GM12878 (cell line): ENCODE data around the gene S100A4. TPM values are rescaled to one million over a fixed set of nuclear protein-coding genes. Genes with fewer than 3 reads are reported as not detected.

ENCODE experiments used
- ATAC-seq: fragments of 200-7000 bp; cut with Tn5 transposase; 3 replicates; pipeline ENCODE4 v1.9.1; 2020; ENCODE audit warnings: mild to moderate bottlenecking, moderate library complexity
- BruUV-seq: library from RNA; stranded (reverse); fragments of 400-500 nt; replicated peaks from 2 replicates; lab custom pipeline; 2021; lab: Mats Ljungman, UMichigan
- CTCF ChIA-PET: fragments of 300-600 bp; sonication (Branson Sonifier 250); formaldehyde crosslinking; extraction: SDS; loops from one replicate; lab custom pipeline; 2021; ENCODE audit warnings: inconsistent platforms; lab: Yijun Ruan, JAX
- POLR2A ChIA-PET: fragments of 350-600 bp; formaldehyde crosslinking; extraction: SDS; loops from one replicate; lab custom pipeline; 2021; ENCODE audit warnings: inconsistent platforms; lab: Charles Lee
- RAD21 ChIA-PET: fragments of 300-600 bp; sonication (Branson Sonifier 250); formaldehyde crosslinking; loops from one replicate; lab custom pipeline; 2023; ENCODE audit warnings: antibody characterized with exemption; ENCODE audit not compliant: unreplicated experiment; lab: Charles Lee
- SMC1A ChIA-PET: fragments of 300-600 bp; sonication (Branson Sonifier 250); formaldehyde crosslinking; loops from one replicate; lab custom pipeline; 2023; ENCODE audit not compliant: unreplicated experiment, uncharacterized antibody; lab: Charles Lee
- DNase-seq: peaks from one replicate; pipeline ENCODE4 v3.0.0-alpha.2; 2011; ENCODE audit warnings: low read depth, low spot score
- FAIRE-seq: peaks from 3 replicates; lab custom pipeline; 2011; peaks lifted over from hg19 to GRCh38; lab: Jason Lieb, UNC
- H2AFZ ChIP-seq: 2 replicates; pipeline ENCODE4 v1.6.0; 2011; ENCODE audit warnings: low read depth, low read length, control low read depth; ENCODE audit not compliant: control insufficient read depth
- H3K27ac ChIP-seq: 2 replicates; pipeline ENCODE4 v1.5.1; 2011; ENCODE audit warnings: control low read depth; ENCODE audit not compliant: control insufficient read depth, insufficient read depth
- H3K27me3 ChIP-seq, 2 experiments: replicated peaks in 1 of 2; 2 replicates each; pipeline versions ENCODE4 v1.6.0 to v1.6.1; 2011; ENCODE audit warnings: low read length in 1 of 2; ENCODE audit not compliant: control insufficient read depth in 2 of 2, insufficient read depth in 2 of 2
- H3K36me3 ChIP-seq, 2 experiments: 2 replicates each; pipeline ENCODE4 v1.5.1; 2011; ENCODE audit warnings: low read length in 1 of 2; ENCODE audit not compliant: control insufficient read depth in 2 of 2, insufficient read depth in 2 of 2
- H3K4me1 ChIP-seq: 2 replicates; pipeline ENCODE4 v1.6.1; 2011; ENCODE audit warnings: mild to moderate bottlenecking, low read length, moderate library complexity, mixed read lengths; ENCODE audit not compliant: control insufficient read depth, insufficient read depth
- H3K4me2 ChIP-seq: 2 replicates; pipeline ENCODE4 v1.6.0; 2011; ENCODE audit warnings: control low read depth; ENCODE audit not compliant: control insufficient read depth, insufficient read depth
- H3K4me3 ChIP-seq: fragments of 200-600 bp; sonication (generic); 2 replicates; pipeline ENCODE4 v1.5.1; 2016
- H3K79me2 ChIP-seq: 2 replicates; pipeline ENCODE4 v1.6.0; 2011; ENCODE audit warnings: low read length; ENCODE audit not compliant: control insufficient read depth, insufficient read depth
- H3K9ac ChIP-seq: 2 replicates; pipeline ENCODE4 v1.8.0; 2011; ENCODE audit warnings: low read length, control low read depth, mixed read lengths; ENCODE audit not compliant: control insufficient read depth, insufficient read depth
- H3K9me3 ChIP-seq: replicated peaks from 3 replicates; pipeline ENCODE4 v1.5.1; 2011; ENCODE audit warnings: mild to moderate bottlenecking, low read length; ENCODE audit not compliant: control insufficient read depth, insufficient read depth
- H4K20me1 ChIP-seq: 2 replicates; pipeline ENCODE4 v1.6.0; 2011; ENCODE audit not compliant: control insufficient read depth, insufficient read depth
- BCL3 ChIP-seq: IDR thresholded peaks from 2 replicates; pipeline ENCODE4 v1.6.1; 2011; ENCODE audit warnings: borderline replicate concordance, low read depth, mild to moderate bottlenecking, moderate library complexity, low read length; ENCODE audit not compliant: insufficient read depth, poor library complexity, severe bottlenecking
- BHLHE40 ChIP-seq, 2 experiments: fragments of 450-650 bp in 1 of 2; IDR thresholded peaks; 2 replicates each; pipeline ENCODE4 v1.6.1; 2011 to 2017; ENCODE audit warnings: low read depth in 2 of 2, borderline replicate concordance in 1 of 2, improper control_type of control experiment in 1 of 2, low read length in 1 of 2, mild to moderate bottlenecking in 1 of 2
- CREM ChIP-seq: IDR thresholded peaks from 2 replicates; pipeline ENCODE4 v1.6.1; 2014; ENCODE audit warnings: antibody characterized with exemption, low read depth
- EZH2 ChIP-seq: IDR thresholded peaks from 2 replicates; pipeline ENCODE4 v1.6.1; 2012; ENCODE audit warnings: low read depth, mild to moderate bottlenecking, control low read depth, inconsistent platforms, low read length, borderline replicate concordance; ENCODE audit not compliant: control insufficient read depth
- FOXK2 ChIP-seq: fragments of 450-650 bp; IDR thresholded peaks from 2 replicates; pipeline ENCODE4 v1.6.1; 2017; ENCODE audit warnings: mild to moderate bottlenecking, moderate library complexity
- HDGF ChIP-seq: fragments of 450-650 bp; IDR thresholded peaks from 2 replicates; pipeline ENCODE4 v1.6.1; 2016; ENCODE audit warnings: antibody characterized with exemption
- JUND ChIP-seq: IDR thresholded peaks from 2 replicates; pipeline ENCODE4 v1.6.1; 2012; ENCODE audit warnings: low read depth, mild to moderate bottlenecking, low read length, improper control_type of control experiment, moderate library complexity
- MEF2B ChIP-seq: fragments of 450-650 bp; IDR thresholded peaks from 2 replicates; pipeline ENCODE4 v1.6.1; 2018; ENCODE audit warnings: mild to moderate bottlenecking, moderate library complexity; ENCODE audit not compliant: partially characterized antibody, poor library complexity, severe bottlenecking
- NR2F1 ChIP-seq: fragments of 450-650 bp; conservative IDR thresholded peaks from 2 replicates; pipeline ENCODE4 v1.6.1; 2017; ENCODE audit warnings: mild to moderate bottlenecking
- PAX8 ChIP-seq: fragments of 450-650 bp; IDR thresholded peaks from 2 replicates; pipeline ENCODE4 v1.6.1; 2017; ENCODE audit warnings: mild to moderate bottlenecking, moderate library complexity
- POLR2A ChIP-seq: IDR thresholded peaks from 2 replicates; pipeline ENCODE4 v1.6.1; 2011; ENCODE audit warnings: low read depth, mild to moderate bottlenecking, low read length
- RBBP5 ChIP-seq: fragments of 200-600 bp; sonication (generic); conservative IDR thresholded peaks from 2 replicates; pipeline ENCODE4 v1.6.1; 2016
- RELB ChIP-seq: fragments of 450-650 bp; IDR thresholded peaks from 2 replicates; pipeline ENCODE4 v1.6.1; 2017; ENCODE audit warnings: low read depth, mild to moderate bottlenecking, moderate library complexity
- STAT3 ChIP-seq: IDR thresholded peaks from 2 replicates; pipeline ENCODE4 v1.6.1; 2011; ENCODE audit warnings: low read depth, low read length, improper control_type of control experiment
- USF2 ChIP-seq: IDR thresholded peaks from 2 replicates; pipeline ENCODE4 v1.6.1; 2011; ENCODE audit warnings: low read depth, low read length, improper control_type of control experiment, borderline replicate concordance
- WRNIP1 ChIP-seq: IDR thresholded peaks from 2 replicates; pipeline ENCODE4 v1.6.1; 2011; ENCODE audit warnings: low read depth, low read length, improper control_type of control experiment, borderline replicate concordance
- YY1 ChIP-seq: IDR thresholded peaks from 2 replicates; pipeline ENCODE4 v1.6.1; 2011; ENCODE audit warnings: low read depth, mild to moderate bottlenecking, low read length
- ZNF217 ChIP-seq: fragments of 450-650 bp; IDR thresholded peaks from 2 replicates; pipeline ENCODE4 v1.6.1; 2017; ENCODE audit warnings: antibody characterized with exemption, mild to moderate bottlenecking
- WGBS: methylation state at CpG from one replicate; pipeline ENCODE4 v1.1.6; 2016; ENCODE audit warnings: low lambda C conversion rate; ENCODE audit not compliant: insufficient replicate concordance, insufficient coverage; ENCODE audit errors: missing lambda C conversion rate; 5-methylcytosine and 5-hydroxymethylcytosine counted together
- in situ Hi-C: fragments of 300-500 bp; cut with MboI; formaldehyde crosslinking; loops from 9 replicates; pipeline ENCODE4 v1.14.3; 2018; ENCODE audit warnings: mixed read lengths
- intact Hi-C: fragments of 100-400 bp; cut with micrococcal nuclease; formaldehyde crosslinking; loops from one replicate; pipeline ENCODE4 v1.14.2; 2022; ENCODE audit not compliant: unreplicated experiment
- polyA plus RNA-seq, 11 experiments: library from polyadenylated mRNA; depleted of rRNA in 4 of 11; unstranded in 6 of 11; stranded (reverse) in 5 of 11; fragments of >200 nt; fragmentation: Nextera tagmentation in 4 of 11; fragmentation: Illumina TruSeq in 1 of 11; extraction: Ambion mirVana in 4 of 11; extraction: Trizol in 1 of 11; gene quantifications; 1 replicate in 1 of 11; 2 replicates in 10 of 11; pipeline versions ENCODE4 v1.2.1 to v1.2.3, GENCODE V29; 2011 to 2016; ENCODE audit warnings: inconsistent platforms in 2 of 11, missing spikeins in 2 of 11, low read depth in 1 of 11
- total RNA-seq, 4 experiments: library from RNA; depleted of rRNA in 3 of 4; stranded (reverse); fragments of >200 nt in 3 of 4; fragmentation: Illumina TruSeq in 1 of 4; extraction: Trizol in 1 of 4; gene quantifications; 2 replicates each; pipeline versions ENCODE4 v1.2.1 to v1.2.3, GENCODE V29; 2013 to 2021

S100A4 gene
- total and polyA plus RNA-seq, 10 of the 15 experiments (the other 5 are each of a cell fraction or from before 2014, with no cell fraction given) = 4.3 to 104 (median 27.3) TPM

DNA sequence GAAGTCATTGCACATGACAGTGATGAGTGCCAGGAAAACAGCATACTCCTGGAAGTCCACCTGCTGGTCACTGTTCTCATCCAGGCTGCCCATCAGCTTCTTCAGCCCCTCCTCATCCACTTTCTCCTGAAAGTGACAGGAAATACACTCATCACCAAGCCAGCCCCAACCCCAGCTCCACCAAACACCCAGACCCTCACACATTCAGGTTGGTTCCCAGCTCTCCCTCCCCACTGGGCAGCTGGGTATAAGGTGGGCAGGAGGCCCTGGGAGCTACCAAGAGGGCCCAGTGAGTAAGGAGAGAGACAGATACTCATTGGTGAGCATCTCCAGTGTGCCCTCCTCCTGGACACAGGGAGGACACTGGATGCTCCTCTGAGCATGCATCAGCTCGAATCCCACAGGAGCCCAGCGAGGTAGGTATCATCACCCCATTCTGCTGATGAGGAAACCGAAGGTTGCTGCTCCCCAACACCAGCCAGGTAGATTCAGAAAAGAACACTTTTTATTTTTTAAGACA lies 15.9 kb upstream of the S100A4 start:
- no peak for DNase-seq
- in situ Hi-C loops = loop anchor here (5.0 kb wide), 1 partner anchor 54 kb away; no protein-coding TSS in a partner anchor
- no peak overlapping the region for H3K9ac ChIP-seq
- H3K79me2 ChIP-seq = no peaks in the 10 kb centered on the region
- ChIA-PET SMC1A (interaction anchor here (1.2 to 4.0 kb wide), 4 partner anchors 9 to 67 kb away, joined by 3 to 18 read pairs (median 10); partner anchors contain the start of gene S100A4), RAD21 (interaction anchor here (1.0 to 2.0 kb wide), 2 partner anchors 10 to 51 kb away, joined by 3 to 6 read pairs; no protein-coding TSS in a partner anchor)
- 67% methylated on average over 3 of the region's 3 CpGs for WGBS
- no peak overlapping the region for H3K27ac ChIP-seq
- no peaks in the 10 kb centered on the region for H3K27me3 ChIP-seq
- no peaks in the 10 kb centered on the region for H3K9me3 ChIP-seq
- BruUV-seq = no TSS peak
- TF ChIP-seq FOXK2 (no peak), MEF2B (no peak), JUND (no peak), RELB (no peak), WRNIP1 (no peak), YY1 (no peak), PAX8 (no peak), BCL3 (no peak), ZNF217 (no peak), BHLHE40 (IDR thresholded peaks at IDR 0.05; ENCODE audit: borderline replicate concordance in 1 of 2, low read depth in 2 of 2, low read length in 1 of 2) (no peak), EZH2 (no peak), NR2F1 (no peak), STAT3 (no peak), USF2 (no peak), CREM (no peak), HDGF (no peak), RBBP5 (no peak), POLR2A (no peak)
- TF ChIP-seq, all 136 proteins: peak for 0
- H2AFZ ChIP-seq = no peak overlapping the region
- H3K36me3 ChIP-seq = no peaks in the 10 kb centered on the region
- H3K4me2 ChIP-seq = no peak overlapping the region
- ChIA-PET POLR2A (interaction anchor here (0.8 to 1.7 kb wide), 2 partner anchors 11 to 16 kb away, joined by 3 to 6 read pairs; partner anchors contain the start of gene S100A4), CTCF (interaction anchor here (1.0 to 8.3 kb wide), 6 partner anchors 10 to 50 kb away, joined by 3 to 113 read pairs (median 12); partner anchors contain the start of gene S100A6)
- FAIRE-seq (no peak), ATAC-seq (no peak)
- no peak overlapping the region for H3K4me3 ChIP-seq
- intact Hi-C loops = no loop called here
- peaks cover 12% of the 10 kb centered on the region for H3K4me1 ChIP-seq
- H4K20me1 ChIP-seq = no peaks in the 10 kb centered on the region
